ENCODE results near the gene COX10. TPM values are rescaled to one million over a fixed set of nuclear protein-coding genes. Genes with fewer than 3 reads are reported as not detected.

COX10 gene
- total and polyA plus RNA-seq, 8 donors, result 7.6 to 40.4 (median 17.0) TPM

DNA sequence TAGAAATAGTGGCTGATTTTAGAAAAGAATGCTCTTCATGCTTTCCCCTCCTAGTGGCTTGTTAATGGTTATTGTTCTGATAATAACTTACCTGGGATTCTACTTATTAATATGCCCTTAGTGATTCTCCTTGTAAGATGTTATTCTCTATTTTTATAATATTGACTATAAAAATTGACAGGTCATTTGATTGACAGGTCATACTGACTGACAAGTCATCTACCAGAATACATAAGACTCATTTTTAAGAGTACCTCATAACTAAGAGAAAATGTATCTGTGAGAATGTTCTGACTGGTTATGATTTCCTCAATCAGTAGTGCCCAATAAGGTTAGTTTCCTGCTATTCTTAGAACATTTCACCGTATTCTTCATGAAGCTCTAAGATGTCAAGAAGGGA lies 8.6 kb upstream of the COX10 start:
- TF ChIP-seq POLR2A (IDR thresholded peaks at IDR 0.05) (no peak), POLR2AphosphoS5 (IDR thresholded peaks at IDR 0.05) (no peak), EP300 (IDR thresholded peaks at IDR 0.05) (no peak)
- TF ChIP-seq, protein P1, sequence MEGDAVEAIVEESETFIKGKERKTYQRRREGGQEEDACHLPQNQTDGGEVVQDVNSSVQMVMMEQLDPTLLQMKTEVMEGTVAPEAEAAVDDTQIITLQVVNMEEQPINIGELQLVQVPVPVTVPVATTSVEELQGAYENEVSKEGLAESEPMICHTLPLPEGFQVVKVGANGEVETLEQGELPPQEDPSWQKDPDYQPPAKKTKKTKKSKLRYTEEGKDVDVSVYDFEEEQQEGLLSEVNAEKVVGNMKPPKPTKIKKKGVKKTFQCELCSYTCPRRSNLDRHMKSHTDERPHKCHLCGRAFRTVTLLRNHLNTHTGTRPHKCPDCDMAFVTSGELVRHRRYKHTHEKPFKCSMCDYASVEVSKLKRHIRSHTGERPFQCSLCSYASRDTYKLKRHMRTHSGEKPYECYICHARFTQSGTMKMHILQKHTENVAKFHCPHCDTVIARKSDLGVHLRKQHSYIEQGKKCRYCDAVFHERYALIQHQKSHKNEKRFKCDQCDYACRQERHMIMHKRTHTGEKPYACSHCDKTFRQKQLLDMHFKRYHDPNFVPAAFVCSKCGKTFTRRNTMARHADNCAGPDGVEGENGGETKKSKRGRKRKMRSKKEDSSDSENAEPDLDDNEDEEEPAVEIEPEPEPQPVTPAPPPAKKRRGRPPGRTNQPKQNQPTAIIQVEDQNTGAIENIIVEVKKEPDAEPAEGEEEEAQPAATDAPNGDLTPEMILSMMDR (IDR thresholded peaks at IDR 0.05), result no peak
- Histone ChIP-seq H3K4me3 (no peak overlapping the region), H3K27ac (no peak overlapping the region), H3K4me1 (peaks cover 0 to 9% (median 3%) of the 10 kb centered on the region in 4 donors), H3K36me3 (peaks cover 0 to 5% (median 2%) of the 10 kb centered on the region in 4 donors), H3K9me3 (no peaks in the 10 kb centered on the region), H3K27me3 (no peaks in the 10 kb centered on the region)
- WGBS, 5 donors, result 89 to 96% (median 92%) methylated on average over 1 of the region's 1 CpG
- intact Hi-C loops (cut with DNase I; ENCODE audit: low total_unique reads), result no loop called here
- DNase-seq, result no peak

DNA sequence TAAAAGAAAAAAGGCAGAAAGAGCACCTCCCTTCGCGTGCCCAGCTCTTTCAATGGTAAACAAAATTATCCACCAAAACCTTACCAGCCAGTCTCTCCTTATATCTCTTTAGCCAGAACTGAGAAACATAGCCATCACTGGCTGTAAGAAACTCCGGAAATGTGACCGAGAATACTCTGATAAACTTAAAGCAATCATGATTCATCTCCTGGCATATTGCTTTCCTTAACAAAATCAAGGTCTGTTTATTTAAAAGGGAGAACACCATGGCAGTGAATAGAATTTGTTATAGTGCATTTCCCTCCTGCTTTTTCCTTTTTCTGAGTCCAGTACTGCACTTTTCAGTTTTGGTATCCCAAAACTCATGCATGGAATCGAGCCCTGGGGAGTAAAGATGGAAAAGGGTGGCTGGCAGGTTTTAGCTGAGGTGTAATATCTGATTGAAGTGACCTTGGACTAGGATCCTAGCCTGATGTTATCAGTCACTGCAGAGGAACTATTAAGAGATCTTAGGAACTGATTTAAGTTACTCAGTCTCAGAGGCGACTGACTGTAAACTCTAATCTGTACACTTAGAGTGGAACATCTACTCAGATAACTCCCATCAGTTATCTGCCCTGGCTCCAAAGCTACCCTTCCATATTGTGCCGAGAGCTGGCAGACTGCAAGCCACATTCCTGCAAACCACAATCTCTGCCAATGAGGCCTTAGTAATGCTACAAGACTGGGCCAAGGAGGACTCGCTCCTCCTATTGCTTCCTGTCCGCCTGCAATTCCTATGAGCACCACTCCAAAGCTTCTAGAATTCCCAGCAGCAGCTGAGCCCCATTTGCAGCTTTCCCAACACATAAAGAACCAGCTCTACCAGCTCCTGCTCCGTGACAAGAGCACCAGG lies 7.4 kb upstream of the COX10 start:
- H3K27me3 ChIP-seq, result no peaks in the 10 kb centered on the region
- DNase-seq, result no peak
- intact Hi-C loops (cut with DNase I; ENCODE audit: low total_unique reads), result no loop called here
- H3K36me3 ChIP-seq, result peaks cover 0 to 4% (median 0%) of the 10 kb centered on the region in 4 donors
- no peak overlapping the region for H3K4me3 ChIP-seq
- no peak overlapping the region for H3K27ac ChIP-seq
- peaks cover 0 to 9% (median 3%) of the 10 kb centered on the region in 4 donors for H3K4me1 ChIP-seq
- no peaks in the 10 kb centered on the region for H3K9me3 ChIP-seq
- no peak for TF ChIP-seq POLR2AphosphoS5 (IDR thresholded peaks at IDR 0.05)
- no peak for TF ChIP-seq POLR2A (IDR thresholded peaks at IDR 0.05)
- TF ChIP-seq EP300 (IDR thresholded peaks at IDR 0.05), result no peak
- TF ChIP-seq, protein P1 (IDR thresholded peaks at IDR 0.05), result no peak
- 62 to 84% (median 75%) methylated on average over 10 of the region's 10 CpGs for WGBS, 5 donors

DNA sequence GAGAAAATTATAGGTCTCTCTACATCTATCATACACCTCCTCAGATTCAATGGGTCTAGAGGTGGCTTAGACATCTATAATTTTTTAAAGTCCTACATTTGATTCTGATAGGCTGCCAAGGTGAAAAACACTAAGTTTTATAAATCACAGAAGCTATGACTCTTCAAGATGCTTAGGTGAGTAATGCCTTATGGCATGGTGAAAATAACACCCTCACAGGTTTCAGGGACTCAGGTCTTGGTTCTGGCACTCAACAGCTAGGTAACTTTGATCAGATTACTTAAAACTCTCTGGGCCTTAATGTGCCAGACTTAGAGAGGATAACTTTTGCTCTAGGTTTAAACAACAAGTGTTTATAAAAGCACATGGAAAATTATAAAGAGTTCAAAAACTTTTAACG lies 2.0 kb upstream of the COX10 start:
- TF ChIP-seq POLR2A (IDR thresholded peaks at IDR 0.05), result no peak
- no peak for TF ChIP-seq EP300 (IDR thresholded peaks at IDR 0.05)
- TF ChIP-seq, protein P1 (IDR thresholded peaks at IDR 0.05), result no peak
- TF ChIP-seq POLR2AphosphoS5 (IDR thresholded peaks at IDR 0.05), result no peak
- intact Hi-C loops (cut with DNase I; ENCODE audit: low total_unique reads), result no loop called here
- no peaks in the 10 kb centered on the region for H3K9me3 ChIP-seq
- DNase-seq, result no peak
- no peak overlapping the region for H3K27ac ChIP-seq
- peaks cover 7 to 41% (median 30%) of the 10 kb centered on the region in 4 donors for H3K4me1 ChIP-seq
- no peaks in the 10 kb centered on the region for H3K36me3 ChIP-seq
- WGBS, 5 donors, result 76 to 93% (median 89%) methylated on average over 1 of the region's 1 CpG
- no peak overlapping the region for H3K4me3 ChIP-seq
- H3K27me3 ChIP-seq, result no peaks in the 10 kb centered on the region

DNA sequence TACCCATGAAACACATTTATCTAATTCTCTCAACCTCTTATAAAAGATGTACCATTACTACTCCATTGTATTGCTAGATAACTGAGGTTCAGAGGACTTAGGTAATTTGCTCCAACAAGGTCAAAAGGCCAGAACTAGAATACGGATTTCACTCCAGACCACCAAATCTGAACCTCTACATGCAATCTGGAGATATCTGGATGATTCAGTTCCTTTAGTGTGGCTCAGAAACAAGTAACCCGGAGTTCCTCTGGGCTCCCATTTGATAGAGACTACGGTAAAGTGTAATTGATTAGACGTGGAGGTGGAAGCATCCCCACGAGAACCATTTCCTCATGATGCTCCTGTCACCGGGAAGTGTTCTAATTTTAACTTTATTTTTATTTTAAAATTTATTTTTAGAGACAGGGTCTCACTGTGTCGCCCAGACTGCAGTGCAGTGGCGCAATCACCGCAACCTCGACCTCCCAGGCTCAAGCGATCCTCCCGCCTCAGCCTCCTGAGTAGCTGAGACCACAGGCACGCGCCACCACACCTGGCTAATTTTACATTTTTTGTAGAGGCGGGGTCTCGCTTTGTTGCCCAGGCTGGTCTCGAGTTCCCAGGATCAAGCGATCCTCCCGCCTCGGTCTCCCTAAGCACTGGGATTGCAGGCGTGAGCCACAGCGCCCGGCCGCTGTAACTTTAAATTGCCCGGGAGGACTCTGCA lies 608 bp upstream of the COX10 start:
- Histone ChIP-seq H3K27me3 (no peaks in the 10 kb centered on the region), H3K4me1 (peaks cover 7 to 35% (median 31%) of the 10 kb centered on the region in 4 donors), H3K4me3 (peak overlapping the region; percentile 80 to 96 (median 96)), H3K27ac (peak overlapping the region; percentile 79 to 89 (median 83)), H3K9me3 (no peaks in the 10 kb centered on the region), H3K36me3 (no peaks in the 10 kb centered on the region)
- WGBS, 5 donors, result 14 to 18% (median 17%) methylated on average over 25 of the region's 25 CpGs
- no peak for DNase-seq
- TF ChIP-seq, protein P1 (IDR thresholded peaks at IDR 0.05), result no peak
- TF ChIP-seq POLR2A (IDR thresholded peaks at IDR 0.05) (no peak), POLR2AphosphoS5 (IDR thresholded peaks at IDR 0.05) (no peak), EP300 (IDR thresholded peaks at IDR 0.05) (no peak)
- intact Hi-C loops (cut with DNase I; ENCODE audit: low total_unique reads), result no loop called here
